BLaER1 treated with 17β-estradiol and CSF1 and Interleukin-3, amounts not matched to agents 10 nM and 100 nM (cell line): ENCODE measurements around the gene RPS6KA2.

ENCODE experiments used
- H3K27ac ChIP-seq, 11 experiments: shearing (Covaris generic); formaldehyde crosslinking; 2 replicates each; pipeline ENCODE4 v1.8.1; 2022
- H3K27me3 ChIP-seq, 11 experiments: shearing (Covaris generic); formaldehyde crosslinking; 2 replicates each; pipeline ENCODE4 v1.8.1; 2022
- H3K36me3 ChIP-seq, 11 experiments: shearing (Covaris generic); formaldehyde crosslinking; 2 replicates each; pipeline ENCODE4 v1.8.1; 2022
- H3K4me1 ChIP-seq, 10 experiments: shearing (Covaris generic); formaldehyde crosslinking; 2 replicates each; pipeline ENCODE4 v1.8.1; 2022
- H3K4me2 ChIP-seq, 11 experiments: shearing (Covaris generic); formaldehyde crosslinking; 2 replicates each; pipeline ENCODE4 v1.8.1; 2022
- H3K4me3 ChIP-seq, 10 experiments: shearing (Covaris generic); formaldehyde crosslinking; 2 replicates each; pipeline ENCODE4 v1.8.1; 2022
- H3K9ac ChIP-seq, 11 experiments: shearing (Covaris generic); formaldehyde crosslinking; 2 replicates each; pipeline ENCODE4 v1.8.1; 2022
- H3K9me3 ChIP-seq, 11 experiments: shearing (Covaris generic); formaldehyde crosslinking; replicated peaks in 1 of 11; 2 replicates each; pipeline ENCODE4 v1.8.1; 2022
- H4K20me1 ChIP-seq, 11 experiments: shearing (Covaris generic); formaldehyde crosslinking; 2 replicates each; pipeline ENCODE4 v1.8.1; 2022
- Cebpa-rat ChIP-seq, 11 experiments: shearing (Covaris generic); IDR thresholded peaks; 2 replicates each; pipeline ENCODE4 v1.8.1; 2022

The RPS6KA2 gene

DNA sequence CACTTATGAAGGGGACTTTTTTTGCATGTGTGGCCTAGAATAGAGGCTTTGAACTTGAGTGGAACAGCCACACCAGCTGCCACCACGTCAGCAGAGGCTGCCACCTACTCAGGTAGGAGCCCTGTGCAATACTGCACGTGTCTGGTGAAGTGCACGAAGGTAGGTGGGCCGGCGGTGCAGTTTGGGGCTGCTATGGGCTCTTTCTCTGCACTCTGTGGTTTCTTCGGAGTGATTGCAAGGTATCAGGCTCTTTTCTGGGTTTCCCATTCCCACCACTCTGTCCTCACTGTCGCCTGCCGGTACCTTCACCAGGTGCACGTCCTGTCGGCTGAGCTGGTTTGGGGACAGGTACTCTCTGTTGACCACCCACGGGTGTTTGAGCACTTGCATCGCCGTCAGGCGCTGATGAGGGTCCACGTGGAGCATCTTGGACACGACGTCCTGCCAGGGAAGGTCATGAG, 213.5 kb downstream of the RPS6KA2 start:
- H3K27ac ChIP-seq, result no peak overlapping the region
- H3K9me3 ChIP-seq, result 0 out of 22 replicates have a peak, but pooled peaks cover 0 to 4% (median 0%) of the 10 kb centered on the region in 11 experiments
- H3K4me2 ChIP-seq, result no peak overlapping the region
- H3K27me3 ChIP-seq, result no peaks in the 10 kb centered on the region
- no peak overlapping the region for H3K4me3 ChIP-seq
- TF ChIP-seq Cebpa-rat (IDR thresholded peaks at IDR 0.05), result no peak
- peaks cover 0 to 32% (median 0%) of the 10 kb centered on the region in 11 experiments; a peak in 5 of 22 replicates for H3K36me3 ChIP-seq
- peaks cover 8 to 21% (median 14%) of the 10 kb centered on the region in 10 experiments; a peak in 15 of 20 replicates for H3K4me1 ChIP-seq
- no peak overlapping the region for H3K9ac ChIP-seq
- no peaks in the 10 kb centered on the region; a peak in 1 of 22 replicates for H4K20me1 ChIP-seq

GRCh38 chr6:166412911-166413384, 214.1 kb downstream of the RPS6KA2 start:
- TF ChIP-seq Cebpa-rat (IDR thresholded peaks at IDR 0.05), result no peak
- Histone ChIP-seq H3K9me3 (0 out of 22 replicates have a peak, but pooled peaks cover 0 to 4% (median 0%) of the 10 kb centered on the region in 11 experiments), H3K9ac (no peak overlapping the region), H3K4me2 (no peak overlapping the region), H3K27ac (no peak overlapping the region), H4K20me1 (no peaks in the 10 kb centered on the region; a peak in 1 of 22 replicates), H3K27me3 (no peaks in the 10 kb centered on the region), H3K36me3 (peaks cover 0 to 27% (median 0%) of the 10 kb centered on the region in 11 experiments; a peak in 5 of 22 replicates), H3K4me3 (no peak overlapping the region), H3K4me1 (peaks cover 8 to 21% (median 14%) of the 10 kb centered on the region in 10 experiments; a peak in 15 of 20 replicates)

DNA sequence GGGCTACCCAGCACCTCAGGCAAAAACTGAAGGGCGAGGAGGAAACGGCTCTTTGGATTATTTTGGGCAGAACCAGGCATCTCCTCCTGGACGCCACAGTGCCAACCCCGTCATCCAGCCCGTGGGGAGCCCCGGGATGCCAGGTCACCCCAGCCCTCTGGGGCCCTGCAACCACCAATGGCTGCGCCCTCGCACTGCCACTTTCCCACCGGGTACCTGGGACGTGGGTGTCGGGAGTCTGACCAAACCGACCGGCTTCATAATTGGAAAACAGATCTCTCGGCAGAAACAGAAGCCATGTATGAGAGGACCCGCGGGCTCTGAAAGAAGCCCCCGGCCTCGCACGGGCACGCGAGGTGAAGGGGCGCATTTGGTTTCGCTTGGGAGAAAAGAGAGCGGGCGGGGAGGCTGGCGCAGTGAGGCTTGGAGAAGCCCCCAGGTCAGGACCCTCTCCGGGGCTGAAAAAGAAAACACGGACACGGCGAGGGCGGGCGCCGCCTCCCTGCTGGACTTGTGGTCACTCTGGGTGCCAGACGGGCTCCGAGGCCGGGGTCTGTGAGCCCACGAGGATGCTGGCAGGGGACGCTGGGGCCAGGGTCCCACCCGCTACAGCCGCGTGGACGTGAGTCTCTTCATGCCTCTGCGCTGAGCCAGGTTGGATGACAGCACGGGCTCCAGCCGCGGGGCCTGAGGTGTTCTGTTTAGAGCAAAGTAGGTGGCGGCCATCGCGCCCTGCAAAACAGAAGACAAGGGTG, 214.7 kb downstream of the RPS6KA2 start:
- Histone ChIP-seq H3K4me2 (peak overlapping the region in 2 of 11 experiments; percentile 18 to 27; a peak in 3 of 22 replicates), H3K4me3 (no peak overlapping the region), H3K9ac (no peak overlapping the region), H3K27me3 (no peaks in the 10 kb centered on the region), H3K27ac (no peak overlapping the region), H3K4me1 (peaks cover 8 to 21% (median 14%) of the 10 kb centered on the region in 10 experiments; a peak in 15 of 20 replicates), H3K9me3 (0 out of 22 replicates have a peak, but pooled peaks cover 0 to 4% (median 0%) of the 10 kb centered on the region in 11 experiments), H3K36me3 (peaks cover 0 to 21% (median 0%) of the 10 kb centered on the region in 11 experiments; a peak in 5 of 22 replicates), H4K20me1 (no peaks in the 10 kb centered on the region; a peak in 1 of 22 replicates)
- no peak for TF ChIP-seq Cebpa-rat (IDR thresholded peaks at IDR 0.05)

DNA sequence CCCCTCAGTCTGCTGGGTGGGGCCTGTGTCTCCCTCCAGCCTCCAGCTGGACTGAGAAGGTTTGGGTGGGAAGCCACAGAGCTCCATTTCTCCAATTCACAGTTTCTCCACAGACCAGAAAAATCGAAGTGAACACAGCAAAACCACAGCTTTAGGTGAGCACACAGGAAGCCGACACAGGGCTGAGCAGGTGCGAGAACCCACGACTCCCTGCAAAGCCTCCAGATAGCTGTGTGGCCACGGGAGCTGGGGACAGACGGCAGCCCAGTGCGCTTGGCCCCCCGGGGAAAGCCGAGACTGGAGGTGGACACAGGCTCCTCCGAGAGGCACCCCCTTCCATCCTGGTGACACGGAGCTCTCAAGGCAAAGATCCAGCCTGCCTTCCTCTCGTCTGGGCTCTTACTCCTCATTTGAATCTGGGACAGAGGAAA, 215.3 kb downstream of the RPS6KA2 start:
- TF ChIP-seq Cebpa-rat (IDR thresholded peaks at IDR 0.05), result no peak
- Histone ChIP-seq H3K27me3 (no peaks in the 10 kb centered on the region), H3K4me3 (no peak overlapping the region), H3K9ac (no peak overlapping the region), H3K4me1 (peaks cover 8 to 21% (median 14%) of the 10 kb centered on the region in 10 experiments; a peak in 15 of 20 replicates), H3K36me3 (peaks cover 0 to 15% (median 0%) of the 10 kb centered on the region in 11 experiments; a peak in 3 of 22 replicates), H3K9me3 (0 out of 22 replicates have a peak, but pooled peaks cover 0 to 4% (median 0%) of the 10 kb centered on the region in 11 experiments), H4K20me1 (no peaks in the 10 kb centered on the region; a peak in 1 of 22 replicates), H3K27ac (no peak overlapping the region), H3K4me2 (peak overlapping the region in 3 of 11 experiments; percentile 18 to 59 (median 27); a peak in 5 of 22 replicates)

DNA sequence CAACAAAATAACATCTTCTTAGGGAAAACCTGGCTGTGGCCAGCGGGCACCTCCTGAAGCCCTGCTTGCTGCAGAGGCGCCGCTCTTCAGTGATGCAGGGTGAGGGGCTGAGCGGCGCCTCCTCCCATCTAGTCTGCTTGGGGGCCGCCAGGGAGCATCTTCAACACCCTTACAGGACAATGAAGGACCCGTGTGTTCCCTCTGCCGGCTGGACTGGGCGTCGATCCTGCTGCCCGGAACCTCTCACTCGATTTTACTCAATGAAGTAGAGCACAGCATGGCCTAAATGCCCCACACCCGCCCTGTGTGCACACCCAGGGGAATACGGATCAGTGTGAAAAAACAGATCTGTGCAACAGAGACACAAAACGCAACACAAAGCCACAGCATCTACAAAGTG, 215.8 kb downstream of the RPS6KA2 start:
- H3K4me2 ChIP-seq, result peak overlapping the region in 3 of 11 experiments; percentile 18 to 59 (median 27); a peak in 4 of 22 replicates
- no peaks in the 10 kb centered on the region; a peak in 1 of 22 replicates for H4K20me1 ChIP-seq
- no peak overlapping the region for H3K4me3 ChIP-seq
- 0 out of 22 replicates have a peak, but pooled peaks cover 0 to 4% (median 0%) of the 10 kb centered on the region in 11 experiments for H3K9me3 ChIP-seq
- no peak overlapping the region for H3K27ac ChIP-seq
- H3K36me3 ChIP-seq, result peaks cover 0 to 13% (median 0%) of the 10 kb centered on the region in 11 experiments; a peak in 3 of 22 replicates
- H3K4me1 ChIP-seq, result peaks cover 8 to 21% (median 14%) of the 10 kb centered on the region in 10 experiments; a peak in 15 of 20 replicates
- TF ChIP-seq Cebpa-rat (IDR thresholded peaks at IDR 0.05), result no peak
- no peak overlapping the region for H3K9ac ChIP-seq
- H3K27me3 ChIP-seq, result no peaks in the 10 kb centered on the region

GRCh38 chr6:166410426-166410935, 216.6 kb downstream of the RPS6KA2 start:
- Histone ChIP-seq H3K9me3 (no peaks in the 10 kb centered on the region), H3K4me3 (no peak overlapping the region), H3K9ac (peak overlapping the region in 2 of 11 experiments; percentile 13 to 38; a peak in 2 of 22 replicates), H3K36me3 (peaks cover 0 to 13% (median 0%) of the 10 kb centered on the region in 11 experiments; a peak in 2 of 22 replicates), H3K4me1 (peaks cover 8 to 21% (median 14%) of the 10 kb centered on the region in 10 experiments; a peak in 15 of 20 replicates), H3K27me3 (no peaks in the 10 kb centered on the region), H3K27ac (no peak overlapping the region), H4K20me1 (no peaks in the 10 kb centered on the region; a peak in 1 of 22 replicates), H3K4me2 (peak overlapping the region; percentile 12 to 79 (median 49))
- TF ChIP-seq Cebpa-rat (IDR thresholded peaks at IDR 0.05), result no peak

- Histone ChIP-seq H3K4me3 (no peak overlapping the region), H3K27me3 (no peaks in the 10 kb centered on the region)
- TF ChIP-seq Cebpa-rat (IDR thresholded peaks at IDR 0.05), result no peak
Measured at GRCh38 chr6:166408936-166409755, 217.9 kb downstream of the RPS6KA2 start.

DNA sequence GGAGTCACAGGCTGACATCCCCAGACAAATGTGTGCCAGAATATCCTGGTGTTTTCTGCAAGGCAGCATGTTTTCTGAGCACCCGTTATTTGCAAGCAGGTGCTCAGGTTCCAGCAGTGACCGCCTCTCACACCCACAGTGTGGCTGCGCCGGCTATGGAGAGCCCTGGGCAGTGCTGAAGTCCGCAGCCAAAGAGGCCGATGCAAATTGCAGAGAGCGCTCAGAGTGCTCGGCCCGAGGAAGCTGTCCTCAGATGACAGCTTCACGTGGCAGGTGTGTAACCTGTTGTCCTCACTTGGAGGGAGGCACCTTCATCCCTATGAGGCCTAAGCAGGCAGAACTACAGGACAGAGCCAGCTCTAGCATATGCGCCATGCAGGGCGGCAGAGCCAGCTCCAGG, 220.9 kb downstream of the RPS6KA2 start:
- peaks cover 6 to 21% (median 10%) of the 10 kb centered on the region in 10 experiments; a peak in 14 of 20 replicates for H3K4me1 ChIP-seq
- no peak for TF ChIP-seq Cebpa-rat (IDR thresholded peaks at IDR 0.05)
- no peaks in the 10 kb centered on the region for H3K9me3 ChIP-seq
- no peak overlapping the region for H3K27ac ChIP-seq
- H3K9ac ChIP-seq, result no peak overlapping the region
- H3K36me3 ChIP-seq, result no peaks in the 10 kb centered on the region
- H3K27me3 ChIP-seq, result no peaks in the 10 kb centered on the region
- no peaks in the 10 kb centered on the region for H4K20me1 ChIP-seq
- H3K4me2 ChIP-seq, result no peak overlapping the region
- H3K4me3 ChIP-seq, result no peak overlapping the region

More at GRCh38 chr6:166408936-166409755, 217.9 kb downstream of the RPS6KA2 start:
- Histone ChIP-seq H3K9ac (no peak overlapping the region), H3K4me1 (peaks cover 8 to 21% (median 14%) of the 10 kb centered on the region in 10 experiments; a peak in 15 of 20 replicates), H3K36me3 (peaks cover 0 to 13% (median 0%) of the 10 kb centered on the region in 11 experiments; a peak in 2 of 22 replicates), H3K27ac (no peak overlapping the region), H3K4me2 (no peak overlapping the region), H4K20me1 (no peaks in the 10 kb centered on the region; a peak in 1 of 22 replicates), H3K9me3 (no peaks in the 10 kb centered on the region)
